Neural progenitor cell (in vitro differentiated cells): ENCODE measurements around the gene KCNMB2.

ENCODE experiments used
- CTCF ChIP-seq: fragments of 200-600 bp; sonication (generic); IDR thresholded peaks from 2 replicates; pipeline ENCODE4 v1.5.1; 2017; ENCODE audit warnings: antibody characterized with exemption, mild to moderate bottlenecking
- EZH2 ChIP-seq: fragments of 200-600 bp; sonication (generic); IDR thresholded peaks from 2 replicates; pipeline ENCODE4 v1.6.1; 2017; ENCODE audit warnings: antibody characterized with exemption, mild to moderate bottlenecking, moderate library complexity
- EZH2phosphoT487 ChIP-seq: fragments of 200-600 bp; sonication (generic); IDR thresholded peaks from 2 replicates; pipeline ENCODE4 v1.6.1; 2017; ENCODE audit warnings: antibody characterized with exemption

GRCh38 chr3:178795349-178795748 lies 259.1 kb downstream of the KCNMB2 start:
- TF ChIP-seq EZH2 (no peak), CTCF (peak; percentile 24), EZH2phosphoT487 (no peak)
